Cardiac muscle cell (in vitro differentiated cells and primary cell): ENCODE data around the gene PIK3C3. TPM values are rescaled to one million over a fixed set of nuclear protein-coding genes. Genes with fewer than 3 reads are reported as not detected.

Experiments
- DNase-seq, 2 donors: peaks; one replicate each; pipeline versions ENCODE4 v3.0.0 to v3.0.0-alpha.2; 2010 to 2017; ENCODE audit warnings: low read depth in 1 of 2, low spot score in 1 of 2
- H3K27ac ChIP-seq: fragments of 200-600 bp; sonication (generic); 2 replicates; pipeline ENCODE4 v1.5.1; 2016
- H3K27me3 ChIP-seq: fragments of 200-600 bp; sonication (generic); 2 replicates; pipeline ENCODE4 v1.6.0; 2016; ENCODE audit warnings: control low read depth
- H3K36me3 ChIP-seq: fragments of 200-600 bp; sonication (generic); 2 replicates; pipeline ENCODE4 v1.5.1; 2016; ENCODE audit warnings: control low read depth
- H3K4me1 ChIP-seq: fragments of 200-600 bp; sonication (generic); 2 replicates; pipeline ENCODE4 v1.8.1; 2017; ENCODE audit warnings: low read depth, mild to moderate bottlenecking, mixed run types
- H3K4me3 ChIP-seq: fragments of 200-600 bp; sonication (generic); 2 replicates; pipeline ENCODE4 v1.5.1; 2016; ENCODE audit warnings: mild to moderate bottlenecking
- H3K9me3 ChIP-seq: fragments of 200-600 bp; sonication (generic); 2 replicates; pipeline ENCODE4 v1.5.1; 2017; ENCODE audit warnings: low read depth, mild to moderate bottlenecking, control low read depth
- CTCF ChIP-seq: IDR thresholded peaks from 2 replicates; pipeline ENCODE4 v1.5.1; 2012; ENCODE audit warnings: low read depth, mild to moderate bottlenecking, low read length
- polyA plus RNA-seq: library from polyadenylated mRNA; unstranded; fragments of >200 nt; fragmentation: Nextera tagmentation; extraction: Ambion mirVana; gene quantifications from 2 replicates; pipeline ENCODE4 v1.2.1, GENCODE V29; 2016
- total RNA-seq: library from RNA; depleted of rRNA; stranded (reverse); fragments of >200 nt; gene quantifications from 2 replicates; pipeline ENCODE4 v1.2.3, GENCODE V29; 2016

PIK3C3 gene
- total and polyA plus RNA-seq, 2 experiments from 2014 or later, result 29.6 to 36.8 TPM

GRCh38 chr18:41989508-41989907 is 34.5 kb downstream of the PIK3C3 start:
- no peak for TF ChIP-seq CTCF
- Histone ChIP-seq H3K9me3 (no peaks in the 10 kb centered on the region), H3K27me3 (no peaks in the 10 kb centered on the region), H3K36me3 (peaks cover 20% of the 10 kb centered on the region), H3K4me3 (no peak overlapping the region), H3K4me1 (peaks cover 7% of the 10 kb centered on the region), H3K27ac (no peak overlapping the region)
- no peak for DNase-seq

- H3K27ac ChIP-seq, result peak overlapping the region; percentile 24
- no peaks in the 10 kb centered on the region for H3K27me3 ChIP-seq
- DNase-seq, result no peak
- TF ChIP-seq CTCF, result no peak
- peaks cover 5% of the 10 kb centered on the region for H3K4me1 ChIP-seq
- H3K36me3 ChIP-seq, result peaks cover 26% of the 10 kb centered on the region
- no peak overlapping the region for H3K4me3 ChIP-seq
- no peaks in the 10 kb centered on the region for H3K9me3 ChIP-seq
Observed at GRCh38 chr18:41992066-41992465, 37.0 kb downstream of the PIK3C3 start.

- Histone ChIP-seq H3K27ac (no peak overlapping the region), H3K9me3 (no peaks in the 10 kb centered on the region), H3K36me3 (peaks cover 30% of the 10 kb centered on the region), H3K27me3 (no peaks in the 10 kb centered on the region), H3K4me1 (peaks cover 5% of the 10 kb centered on the region), H3K4me3 (no peak overlapping the region)
- TF ChIP-seq CTCF, result no peak
- DNase-seq, result no peak
Observed at GRCh38 chr18:41992703-41993102, 37.7 kb downstream of the PIK3C3 start.

- no peaks in the 10 kb centered on the region for H3K27me3 ChIP-seq
- H3K4me1 ChIP-seq, result peaks cover 5% of the 10 kb centered on the region
- H3K9me3 ChIP-seq, result no peaks in the 10 kb centered on the region
- H3K36me3 ChIP-seq, result peaks cover 35% of the 10 kb centered on the region
- H3K4me3 ChIP-seq, result no peak overlapping the region
- DNase-seq, result peak in 1 of 2 donors; percentile 39
- no peak overlapping the region for H3K27ac ChIP-seq
- no peak for TF ChIP-seq CTCF
Observed at GRCh38 chr18:41993151-41993550, 38.1 kb downstream of the PIK3C3 start.

- no peak overlapping the region for H3K27ac ChIP-seq
- H3K36me3 ChIP-seq, result peaks cover 36% of the 10 kb centered on the region
- H3K4me1 ChIP-seq, result peaks cover 5% of the 10 kb centered on the region
- TF ChIP-seq CTCF, result no peak
- no peak overlapping the region for H3K4me3 ChIP-seq
- DNase-seq, result no peak
- H3K27me3 ChIP-seq, result no peaks in the 10 kb centered on the region
- H3K9me3 ChIP-seq, result no peaks in the 10 kb centered on the region
Observed at GRCh38 chr18:41996020-41996419, 41.0 kb downstream of the PIK3C3 start.

GRCh38 chr18:41999751-42000150 is 44.7 kb downstream of the PIK3C3 start:
- Histone ChIP-seq H3K27me3 (no peaks in the 10 kb centered on the region), H3K27ac (no peak overlapping the region), H3K36me3 (peaks cover 28% of the 10 kb centered on the region), H3K4me1 (no peaks in the 10 kb centered on the region), H3K9me3 (no peaks in the 10 kb centered on the region), H3K4me3 (no peak overlapping the region)
- no peak for TF ChIP-seq CTCF
- DNase-seq, result no peak
